Stimulated activated CD4-positive, alpha-beta T cell treated with anti-CD3 and anti-CD28 coated beads, TNF-alpha, amount 100 ng/mL, for 24 hours (primary cell): ENCODE measurements around the gene CD276.
"Not testable (repeated sequence)": the region's sequence is repeated elsewhere in the genome, so short reads cannot be mapped to it uniquely, and the experiment has no call there.

ENCODE experiments used
- DNase-seq, 3 experiments: peaks; one replicate each; pipeline ENCODE4 v3.0.0-alpha.2; 2020; ENCODE audit warnings: low read depth in 3 of 3

Gene CD276

GRCh38 chr15:73709686-73710085 is 25.5 kb downstream of the CD276 start:
- no peak for DNase-seq

- no peak for DNase-seq
These were observed 26.1 kb downstream of the CD276 start for GRCh38 chr15:73710321-73710720.

- DNase-seq = no peak
These were observed 27.3 kb downstream of the CD276 start for GRCh38 chr15:73711526-73711925.

- no peak for DNase-seq
These were observed 27.9 kb downstream of the CD276 start for GRCh38 chr15:73712107-73712506.

GRCh38 chr15:73714695-73715301 is 30.6 kb downstream of the CD276 start:
- DNase-seq = no peak

- DNase-seq = no peak
These were observed 31.2 kb downstream of the CD276 start for GRCh38 chr15:73715417-73715816.

- DNase-seq = no peak
These were observed 32.2 kb downstream of the CD276 start for GRCh38 chr15:73716417-73716816.

GRCh38 chr15:73717206-73717605 is 33.0 kb downstream of the CD276 start:
- no peak for DNase-seq

- DNase-seq = no peak
These were observed 33.6 kb downstream of the CD276 start for GRCh38 chr15:73717802-73718201.

- no peak for DNase-seq
These were observed 34.5 kb downstream of the CD276 start for GRCh38 chr15:73718694-73719093.

GRCh38 chr15:73722425-73722824 is 38.2 kb downstream of the CD276 start:
- DNase-seq = no peak

GRCh38 chr15:73723191-73723590 is 39.0 kb downstream of the CD276 start:
- DNase-seq = no peak

- DNase-seq = no peak
These were observed 40.0 kb downstream of the CD276 start for GRCh38 chr15:73724212-73724611.

- DNase-seq = no peak
These were observed 43.3 kb downstream of the CD276 start for GRCh38 chr15:73727330-73727976.

GRCh38 chr15:73732051-73732450 is 47.9 kb downstream of the CD276 start:
- DNase-seq = not testable (repeated sequence)

- DNase-seq = no peak
These were observed 48.7 kb downstream of the CD276 start for GRCh38 chr15:73732930-73733329.

- no peak for DNase-seq
These were observed 53.4 kb downstream of the CD276 start for GRCh38 chr15:73737535-73737934.

- DNase-seq = no peak
These were observed 56.2 kb downstream of the CD276 start for GRCh38 chr15:73740152-73741048.

- DNase-seq = no peak
These were observed 57.2 kb downstream of the CD276 start for GRCh38 chr15:73741321-73741836.

GRCh38 chr15:73744293-73744692 is 60.1 kb downstream of the CD276 start:
- no peak for DNase-seq

- DNase-seq = no peak
These were observed 60.9 kb downstream of the CD276 start for GRCh38 chr15:73745073-73745472.

- DNase-seq = no peak
These were observed 62.1 kb downstream of the CD276 start for GRCh38 chr15:73746261-73746660.

GRCh38 chr15:73746883-73747282 is 62.7 kb downstream of the CD276 start:
- DNase-seq = no peak
